Right ventricle myocardium inferior (tissue), 1 donor: ENCODE data around the gene CRIP2. TPM values are rescaled to one million over a fixed set of nuclear protein-coding genes. Genes with fewer than 3 reads are reported as not detected.

Experiments used
- ATAC-seq: fragments of 200-7000 bp; cut with Tn5 transposase; one replicate; pipeline ENCODE4 v1.9.1; 2020; ENCODE audit warnings: mild to moderate bottlenecking, moderate library complexity
- DNase-seq: peaks from one replicate; pipeline ENCODE4 v3.0.0; 2021; ENCODE audit errors: missing footprints
- intact Hi-C: fragments of 100-400 bp; cut with DNase I; formaldehyde crosslinking; loops from one replicate; pipeline ENCODE4 v1.11.0; 2022
- total RNA-seq: library from RNA; stranded (reverse); fragmentation: NEBNext Ultra II Directional; extraction: Animal tissue kit (Norgen Biotek cat#: 25700); gene quantifications from one replicate; pipeline ENCODE4 v1.2.1, GENCODE V29; 2021
- donor health status: DM: no; HTN: yes; CAD: no; lungs with severe emphysema.

The CRIP2 gene
- total RNA-seq, 1 donor from 2014 or later = 1,081 TPM

DNA sequence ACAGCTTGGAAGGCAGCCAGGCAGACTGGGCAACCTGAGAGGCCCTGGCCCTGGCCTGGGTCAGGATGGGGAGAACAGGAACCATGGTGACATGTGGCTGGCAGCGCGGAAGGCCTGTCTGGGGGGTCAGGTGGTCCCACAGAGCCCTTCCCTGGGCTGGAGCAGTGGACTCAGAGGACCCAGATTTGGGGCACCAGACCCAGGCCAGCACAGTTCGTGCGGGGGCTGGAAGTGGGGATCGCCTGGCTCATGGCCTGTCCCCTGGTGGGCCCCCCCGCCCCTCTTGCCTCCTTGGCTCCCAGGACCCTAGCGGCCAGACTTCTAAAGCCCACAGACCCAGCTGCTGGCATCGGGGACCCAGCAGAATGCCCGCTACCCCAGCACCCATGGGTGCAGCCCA is 33.6 kb upstream of the CRIP2 start:
- DNase-seq (no peak), ATAC-seq (no peak)
- intact Hi-C loops = no loop called here

- intact Hi-C loops = no loop called here
Observed at GRCh38 chr14:105442125-105442524, 32.5 kb upstream of the CRIP2 start.

DNA sequence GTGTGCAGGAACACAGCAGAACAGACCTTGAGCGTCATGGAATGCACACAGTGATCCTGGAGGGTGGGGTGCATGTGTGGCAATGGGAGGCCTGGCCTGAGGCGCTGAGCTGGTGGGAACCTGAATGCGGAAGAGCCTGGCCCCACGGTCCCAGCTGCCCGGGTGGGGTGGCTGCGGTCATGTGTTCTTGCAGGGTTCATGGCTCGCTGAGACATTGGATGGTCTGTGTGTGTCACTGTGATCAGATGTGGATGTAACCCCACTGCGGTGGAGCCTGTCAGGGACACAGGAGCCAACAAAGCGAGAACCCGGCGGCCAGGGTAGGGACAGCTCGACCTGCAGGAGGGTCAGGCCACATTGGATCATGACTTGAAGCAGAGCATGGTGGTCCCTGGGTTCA is 31.8 kb upstream of the CRIP2 start:
- intact Hi-C loops = no loop called here
- DNase-seq (no peak), ATAC-seq (no peak)

More at GRCh38 chr14:105442125-105442524, 32.5 kb upstream of the CRIP2 start:
- DNase-seq (peak; percentile 42), ATAC-seq (no peak)

DNA sequence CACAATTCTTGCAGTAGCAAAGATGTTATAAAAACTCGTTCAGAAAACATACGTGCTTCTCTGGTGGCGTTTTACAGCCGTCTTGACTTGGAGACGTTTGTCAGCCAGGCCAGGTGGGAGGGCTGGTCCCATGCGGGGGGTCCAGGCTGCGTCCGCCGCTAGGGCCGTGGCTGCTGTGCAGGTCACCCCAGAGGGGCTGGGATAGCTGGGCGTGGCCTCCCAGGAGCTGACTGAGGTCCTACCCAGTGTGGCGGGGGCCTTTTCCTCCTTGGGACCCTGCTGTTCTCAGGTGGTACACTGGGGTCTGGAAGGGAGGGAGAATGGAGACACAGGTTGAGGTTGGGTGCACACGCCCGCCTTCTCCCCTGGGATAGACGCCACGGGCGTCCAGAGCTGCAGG is 29.8 kb upstream of the CRIP2 start:
- intact Hi-C loops = loop anchor here (5.0 kb wide), 1 partner anchor 73 kb away; no protein-coding TSS in a partner anchor
- DNase-seq (no peak), ATAC-seq (no peak)

- intact Hi-C loops = loop anchor here (5.0 kb wide), 1 partner anchor 73 kb away; no protein-coding TSS in a partner anchor
- DNase-seq = no peak
- ATAC-seq = no peak
Observed at GRCh38 chr14:105445290-105445689, 29.3 kb upstream of the CRIP2 start.

GRCh38 chr14:105445901-105446845 is 28.4 kb upstream of the CRIP2 start:
- intact Hi-C loops = loop anchor here (5.0 kb wide), 1 partner anchor 74 kb away; no protein-coding TSS in a partner anchor
- DNase-seq = no peak
- no peak for ATAC-seq

DNA sequence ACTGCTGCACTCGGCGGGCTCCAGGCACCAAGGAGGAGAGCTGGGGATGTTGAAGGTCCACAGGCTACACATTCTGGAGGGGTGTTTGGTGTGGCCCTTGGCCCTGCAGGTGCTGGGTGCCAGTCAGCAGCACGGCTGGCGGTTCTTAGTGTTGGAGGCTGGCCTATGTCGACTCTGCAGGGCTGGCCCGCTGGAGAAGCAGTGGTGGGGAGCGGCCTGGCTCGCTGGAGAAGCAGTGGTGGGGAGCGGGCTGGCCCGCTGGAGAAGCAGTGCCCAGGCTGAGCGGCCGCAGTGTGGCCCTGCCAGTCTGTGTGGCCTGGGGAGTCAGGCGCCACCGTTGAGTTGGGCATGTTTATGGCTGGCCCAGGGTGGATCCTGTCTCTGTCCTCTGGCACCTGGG is 27.6 kb upstream of the CRIP2 start:
- DNase-seq (no peak), ATAC-seq (no peak)
- intact Hi-C loops = loop anchor here (5.0 kb wide), 1 partner anchor 75 kb away; no protein-coding TSS in a partner anchor

- intact Hi-C loops = loop anchor here (1.0 to 5.0 kb wide), 3 partner anchors 27 to 76 kb away; partner anchors contain the start of gene CRIP2
- peak; percentile 4 for ATAC-seq
- no peak for DNase-seq
Observed at GRCh38 chr14:105447651-105448640, 26.7 kb upstream of the CRIP2 start.

DNA sequence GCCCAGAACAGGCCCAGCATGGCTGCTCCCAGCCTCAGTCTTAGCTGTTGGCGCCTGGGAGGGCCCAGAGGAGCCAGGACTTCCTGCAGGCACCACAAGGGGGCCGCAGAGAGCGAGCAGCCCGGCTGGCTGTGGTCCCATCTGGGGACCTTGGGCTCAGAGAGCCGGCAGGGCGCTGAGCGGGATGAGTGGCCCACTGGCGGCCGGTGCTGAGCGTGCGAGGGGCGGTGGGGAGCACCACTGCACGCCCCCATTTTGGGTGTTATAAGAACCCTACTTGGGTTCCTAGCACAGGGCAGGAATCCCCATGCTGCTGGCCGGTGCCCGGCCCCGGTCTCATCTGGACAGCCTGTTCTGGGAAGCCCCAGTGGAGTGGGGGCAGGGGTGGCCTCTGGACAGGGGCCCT is 25.9 kb upstream of the CRIP2 start:
- ATAC-seq (peak; percentile 88), DNase-seq (peak; percentile 88)
- intact Hi-C loops = loop anchor here (1.0 to 5.0 kb wide), 3 partner anchors 26 to 76 kb away; partner anchors contain the start of gene CRIP2

DNA sequence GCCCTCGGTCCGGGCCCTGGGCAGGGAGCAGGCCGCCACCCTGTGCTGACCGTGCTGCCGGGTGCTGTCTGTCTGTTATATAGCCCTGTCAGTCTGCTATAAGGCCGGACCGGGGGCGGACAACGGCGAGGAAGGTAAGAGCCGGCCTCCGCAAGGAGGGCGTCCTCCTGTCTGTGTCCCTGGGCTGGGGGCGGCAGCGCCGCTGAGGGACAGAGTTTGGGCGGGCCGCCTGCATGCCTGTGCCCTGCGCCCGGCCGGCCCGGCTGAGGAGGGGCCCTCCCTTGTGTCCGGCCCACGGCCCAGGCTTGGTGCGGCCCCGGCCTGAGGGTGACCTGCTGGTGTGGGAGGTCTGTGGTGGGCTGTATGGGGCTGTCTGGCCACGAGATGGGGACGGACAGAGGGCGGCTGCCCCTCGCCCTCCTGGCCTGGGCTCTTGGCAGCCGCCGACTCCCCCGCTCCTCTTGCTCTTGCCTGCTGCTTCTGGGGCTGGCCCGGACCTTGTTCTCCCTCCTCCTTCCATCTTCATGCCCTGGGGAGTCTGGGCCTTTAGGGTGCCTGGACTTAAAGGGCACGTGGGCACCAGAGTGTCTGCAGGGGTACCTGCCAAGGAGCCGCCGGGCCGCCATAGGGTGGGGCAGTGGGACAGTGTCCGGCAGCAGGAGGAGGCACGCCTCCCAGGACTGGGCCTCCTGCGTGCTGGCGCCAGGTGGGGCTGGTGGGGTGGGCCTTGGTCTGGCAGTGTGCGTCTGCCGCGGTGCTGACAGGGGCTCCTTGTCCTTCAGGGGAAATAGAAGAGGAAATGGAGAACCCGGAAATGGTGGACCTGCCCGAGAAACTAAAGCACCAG is 25.1 kb upstream of the CRIP2 start:
- DNase-seq = no peak
- peak; percentile 20 for ATAC-seq
- intact Hi-C loops = loop anchor here (2.0 to 5.0 kb wide), 2 partner anchors 25 to 77 kb away; partner anchors contain the start of gene CRIP2

GRCh38 chr14:105450123-105450505 is 24.5 kb upstream of the CRIP2 start:
- no peak for ATAC-seq
- no peak for DNase-seq
- intact Hi-C loops = no loop called here

DNA sequence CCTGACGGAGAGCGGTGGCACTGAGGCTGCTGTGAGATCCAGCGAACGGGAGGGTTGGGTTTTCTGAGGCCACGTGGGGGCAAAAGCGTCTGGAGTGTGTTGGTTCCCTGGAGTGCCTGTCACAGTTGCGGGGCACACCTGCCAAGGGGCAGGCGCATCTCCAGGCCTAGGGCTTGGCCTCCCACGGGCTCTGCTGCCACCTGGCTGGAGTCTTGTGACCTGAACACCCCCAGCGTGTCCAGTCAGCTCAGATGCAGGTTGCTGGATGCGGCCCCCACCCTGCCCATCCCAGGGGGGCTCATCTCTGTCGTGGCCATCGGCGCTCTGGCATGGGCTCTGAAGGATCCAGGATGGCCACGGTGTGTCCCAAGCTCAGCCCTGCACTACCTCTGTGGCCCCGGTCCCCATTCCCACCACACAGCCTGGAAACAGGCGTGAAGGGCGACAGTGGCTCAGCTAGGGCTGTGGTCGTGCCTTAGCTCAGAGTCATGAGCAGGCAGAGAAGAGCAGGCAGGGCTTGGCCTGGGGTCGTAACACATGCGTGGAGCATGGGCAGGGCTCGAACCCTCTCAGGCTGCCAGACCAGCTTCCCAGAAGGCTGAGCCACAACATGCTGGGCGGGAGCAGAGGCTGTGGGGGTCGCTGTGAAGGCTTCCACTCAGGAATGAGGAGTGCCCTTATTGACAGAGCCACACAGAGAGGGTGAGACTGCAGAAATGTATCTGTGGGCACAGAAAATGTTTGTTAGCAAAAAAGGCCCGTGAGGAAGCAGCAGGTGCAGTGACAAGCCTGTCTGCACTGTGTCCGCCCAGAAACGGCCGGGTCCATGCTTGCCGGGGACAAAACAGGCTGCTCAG is 23.5 kb upstream of the CRIP2 start:
- DNase-seq (peak; percentile 65), ATAC-seq (no peak)
- intact Hi-C loops = no loop called here

GRCh38 chr14:105452963-105453362 is 21.7 kb upstream of the CRIP2 start:
- intact Hi-C loops = no loop called here
- ATAC-seq = no peak
- peak; percentile 32 for DNase-seq

DNA sequence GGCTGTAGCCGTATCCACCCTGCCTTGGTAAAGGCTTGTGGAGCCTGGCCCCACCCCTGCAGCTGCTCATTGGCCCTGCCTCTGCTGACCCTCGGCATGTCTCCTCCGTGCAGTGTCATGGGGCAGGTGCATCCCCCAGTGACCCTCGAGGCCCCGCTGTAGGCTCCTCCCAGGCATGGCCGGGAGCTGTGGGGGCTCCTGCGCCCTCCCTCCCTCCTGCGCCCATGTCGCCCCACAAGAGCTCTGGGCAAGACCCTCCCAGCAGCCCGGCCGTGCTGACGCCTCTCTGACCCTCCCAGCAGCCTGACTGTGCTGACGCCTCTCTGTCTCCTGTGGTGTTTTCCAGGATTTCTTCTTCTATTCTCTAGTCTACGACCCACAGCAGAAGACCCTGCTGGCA is 20.8 kb upstream of the CRIP2 start:
- peak; percentile 40 for DNase-seq
- no peak for ATAC-seq
- intact Hi-C loops = no loop called here

GRCh38 chr14:105455086-105455640 is 19.5 kb upstream of the CRIP2 start:
- DNase-seq (peak; percentile 49), ATAC-seq (no peak)
- intact Hi-C loops = no loop called here

DNA sequence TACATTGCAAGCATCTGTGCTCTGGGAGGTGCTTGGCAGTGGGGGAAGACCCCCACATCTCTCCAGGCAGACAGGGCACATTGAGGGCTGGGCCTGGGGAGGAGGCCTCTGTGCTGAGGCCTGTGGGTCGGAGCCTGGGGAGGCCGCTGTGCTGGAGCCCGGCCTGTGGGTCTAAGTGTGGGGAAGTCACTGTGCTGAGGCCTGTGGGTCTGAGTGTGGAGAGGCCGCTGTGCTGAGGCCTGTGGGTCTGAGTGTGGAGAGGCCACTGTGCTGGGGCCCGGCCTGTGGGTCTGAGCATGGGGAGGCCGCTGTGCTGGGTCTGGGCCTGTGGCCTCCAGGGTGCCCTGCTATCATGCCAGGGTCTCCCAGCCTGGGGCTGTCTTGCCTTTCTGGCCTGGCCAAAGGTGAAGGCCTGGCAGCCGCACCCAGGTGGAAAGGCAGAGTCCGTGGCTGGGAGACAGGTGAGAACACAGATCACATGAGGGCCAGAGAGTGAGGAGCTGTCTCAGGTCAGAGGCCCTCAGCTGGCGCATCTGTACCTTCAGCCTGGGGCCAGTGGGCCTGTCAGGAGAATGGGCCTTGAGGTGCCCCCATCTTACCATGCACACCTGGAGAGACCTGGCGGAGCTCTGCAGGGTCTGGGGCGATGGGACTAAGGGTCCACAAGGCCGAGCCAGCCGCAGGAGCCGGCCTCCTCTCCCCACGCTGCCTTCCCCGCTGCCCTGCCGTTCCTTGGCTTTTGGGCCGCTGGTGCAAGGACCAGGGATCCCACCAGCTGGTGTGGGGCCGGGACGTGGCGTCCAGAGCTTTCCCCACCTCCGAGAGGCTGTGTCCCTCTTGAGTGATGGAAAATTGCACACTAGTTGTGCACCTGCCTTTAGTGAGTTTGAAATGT is 18.6 kb upstream of the CRIP2 start:
- intact Hi-C loops = no loop called here
- no peak for ATAC-seq
- peak; percentile 50 for DNase-seq
